Measurements from ENCODE around the gene RBM33.

Gene RBM33

GRCh38 chr7:155711081-155711480 lies 66.6 kb downstream of the RBM33 start:
- Histone ChIP-seq H2AFZ (ENCODE audit: low read depth, low read length) (no peak overlapping the region), H3K79me2 (ENCODE audit: insufficient read depth, low read length) (peaks cover 89% of the 10 kb centered on the region), H3K9me3 (ENCODE audit: insufficient read depth, low read length, severe bottlenecking) (no peaks in the 10 kb centered on the region), H3K4me1 (ENCODE audit: insufficient read depth, low read length) (no peaks in the 10 kb centered on the region), H3K36me3 (ENCODE audit: insufficient read depth, low read length) (peaks cover 97% of the 10 kb centered on the region), H4K20me1 (ENCODE audit: insufficient read depth, low read length) (peaks cover 63% of the 10 kb centered on the region), H3K4me3 (ENCODE audit: low read depth in 1 of 2, low read length in 2 of 2) (no peak overlapping the region), H3K4me2 (ENCODE audit: insufficient read depth, low read length) (no peak overlapping the region), H3K9ac (ENCODE audit: low read depth, low read length) (no peak overlapping the region), H3K27ac (ENCODE audit: low read length) (no peak overlapping the region), H3K27me3 (ENCODE audit: insufficient read depth, low read length, poor library complexity) (no peaks in the 10 kb centered on the region)
- ATAC-seq (ENCODE audit: insufficient read depth, low read depth), result no peak
- no peak for TF ChIP-seq EZH2 (IDR thresholded peaks at IDR 0.05; ENCODE audit: borderline replicate concordance, low read depth, low read length, severe bottlenecking)
- TF ChIP-seq CTCF (IDR thresholded peaks at IDR 0.05; ENCODE audit: borderline replicate concordance, extremely low read depth, low read length, poor library complexity, severe bottlenecking), result no peak
- DNase-seq, result no peak

- H3K36me3 ChIP-seq (ENCODE audit: insufficient read depth, low read length), result peaks cover 97% of the 10 kb centered on the region
- DNase-seq (no peak), ATAC-seq (ENCODE audit: insufficient read depth, low read depth) (no peak; the same call in 2 of the 3 replicates)
- no peak overlapping the region for H3K27ac ChIP-seq (ENCODE audit: low read length)
- no peaks in the 10 kb centered on the region for H3K9me3 ChIP-seq (ENCODE audit: insufficient read depth, low read length, severe bottlenecking)
- H3K4me2 ChIP-seq (ENCODE audit: insufficient read depth, low read length), result no peak overlapping the region
- H4K20me1 ChIP-seq (ENCODE audit: insufficient read depth, low read length), result peaks cover 62% of the 10 kb centered on the region
- TF ChIP-seq EZH2 (IDR thresholded peaks at IDR 0.05; ENCODE audit: borderline replicate concordance, low read depth, low read length, severe bottlenecking), result no peak
- TF ChIP-seq CTCF (IDR thresholded peaks at IDR 0.05; ENCODE audit: borderline replicate concordance, extremely low read depth, low read length, poor library complexity, severe bottlenecking), result no peak
- H3K9ac ChIP-seq (ENCODE audit: low read depth, low read length), result no peak overlapping the region
- H3K79me2 ChIP-seq (ENCODE audit: insufficient read depth, low read length), result peaks cover 96% of the 10 kb centered on the region
- no peak overlapping the region for H3K4me3 ChIP-seq (ENCODE audit: low read depth in 1 of 2, low read length in 2 of 2)
- no peak overlapping the region for H2AFZ ChIP-seq (ENCODE audit: low read depth, low read length)
- no peaks in the 10 kb centered on the region for H3K4me1 ChIP-seq (ENCODE audit: insufficient read depth, low read length)
- no peaks in the 10 kb centered on the region for H3K27me3 ChIP-seq (ENCODE audit: insufficient read depth, low read length, poor library complexity)
Observed at GRCh38 chr7:155713384-155713783, 68.9 kb downstream of the RBM33 start.

GRCh38 chr7:155714702-155715101 lies 70.2 kb downstream of the RBM33 start:
- Histone ChIP-seq H3K4me2 (ENCODE audit: insufficient read depth, low read length) (no peak overlapping the region), H3K4me3 (ENCODE audit: low read depth in 1 of 2, low read length in 2 of 2) (no peak overlapping the region), H3K4me1 (ENCODE audit: insufficient read depth, low read length) (no peaks in the 10 kb centered on the region), H3K27me3 (ENCODE audit: insufficient read depth, low read length, poor library complexity) (no peaks in the 10 kb centered on the region), H3K9ac (ENCODE audit: low read depth, low read length) (no peak overlapping the region), H2AFZ (ENCODE audit: low read depth, low read length) (no peak overlapping the region), H3K9me3 (ENCODE audit: insufficient read depth, low read length, severe bottlenecking) (no peaks in the 10 kb centered on the region), H3K27ac (ENCODE audit: low read length) (no peak overlapping the region), H3K36me3 (ENCODE audit: insufficient read depth, low read length) (peaks cover 97% of the 10 kb centered on the region), H4K20me1 (ENCODE audit: insufficient read depth, low read length) (peaks cover 53% of the 10 kb centered on the region), H3K79me2 (ENCODE audit: insufficient read depth, low read length) (peaks cover 94% of the 10 kb centered on the region)
- no peak for TF ChIP-seq EZH2 (IDR thresholded peaks at IDR 0.05; ENCODE audit: borderline replicate concordance, low read depth, low read length, severe bottlenecking)
- DNase-seq (no peak), ATAC-seq (ENCODE audit: insufficient read depth, low read depth) (no peak)

- H3K4me3 ChIP-seq (ENCODE audit: low read depth in 1 of 2, low read length in 2 of 2), result no peak overlapping the region
- DNase-seq, result no peak
- peaks cover 50% of the 10 kb centered on the region for H4K20me1 ChIP-seq (ENCODE audit: insufficient read depth, low read length)
- no peak for ATAC-seq (ENCODE audit: insufficient read depth, low read depth)
- H3K9me3 ChIP-seq (ENCODE audit: insufficient read depth, low read length, severe bottlenecking), result no peaks in the 10 kb centered on the region
- no peak overlapping the region for H3K4me2 ChIP-seq (ENCODE audit: insufficient read depth, low read length)
- no peaks in the 10 kb centered on the region for H3K4me1 ChIP-seq (ENCODE audit: insufficient read depth, low read length)
- peaks cover 96% of the 10 kb centered on the region for H3K36me3 ChIP-seq (ENCODE audit: insufficient read depth, low read length)
- no peak overlapping the region for H2AFZ ChIP-seq (ENCODE audit: low read depth, low read length)
- H3K9ac ChIP-seq (ENCODE audit: low read depth, low read length), result no peak overlapping the region
- H3K79me2 ChIP-seq (ENCODE audit: insufficient read depth, low read length), result peaks cover 94% of the 10 kb centered on the region
- TF ChIP-seq EZH2 (IDR thresholded peaks at IDR 0.05; ENCODE audit: borderline replicate concordance, low read depth, low read length, severe bottlenecking), result no peak
- TF ChIP-seq CTCF (IDR thresholded peaks at IDR 0.05; ENCODE audit: borderline replicate concordance, extremely low read depth, low read length, poor library complexity, severe bottlenecking), result no peak
- H3K27me3 ChIP-seq (ENCODE audit: insufficient read depth, low read length, poor library complexity), result no peaks in the 10 kb centered on the region
- H3K27ac ChIP-seq (ENCODE audit: low read length), result no peak overlapping the region
Observed at GRCh38 chr7:155715111-155715805, 70.8 kb downstream of the RBM33 start.
